Measurements from ENCODE around the gene MS4A7.

DNA sequence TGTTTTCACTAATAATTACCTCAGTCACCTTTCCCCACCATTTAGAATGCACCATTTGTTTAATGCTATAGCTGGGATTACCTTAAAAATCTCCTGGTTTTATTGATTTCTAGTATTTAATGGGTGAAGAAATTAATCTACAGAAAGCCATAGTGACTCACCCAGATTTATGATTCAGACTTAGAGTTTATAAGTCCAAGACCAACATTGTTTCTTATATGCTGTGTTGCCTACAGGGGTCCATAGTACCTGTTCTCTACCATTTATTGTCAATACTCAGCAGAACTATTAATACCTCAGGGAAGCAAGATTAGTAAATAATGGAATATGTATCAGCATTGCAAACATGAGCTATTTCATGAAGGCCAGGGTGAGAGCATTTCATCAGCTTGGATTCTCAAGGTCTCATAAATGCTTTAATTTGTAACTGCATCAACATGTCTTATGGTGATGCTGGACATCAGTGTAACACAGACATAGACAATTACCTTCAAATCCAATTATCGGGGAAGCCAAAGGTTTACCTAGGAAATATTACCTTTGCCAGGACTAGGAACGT lies 8.0 kb upstream of the MS4A7 start:
- no peak for TF ChIP-seq POLR2AphosphoS5 (IDR thresholded peaks at IDR 0.05; ENCODE audit: low read depth, low read length)
- TF ChIP-seq TAF1 (IDR thresholded peaks at IDR 0.05; ENCODE audit: borderline replicate concordance, insufficient read depth, low read length), result no peak
- TF ChIP-seq, protein P1, sequence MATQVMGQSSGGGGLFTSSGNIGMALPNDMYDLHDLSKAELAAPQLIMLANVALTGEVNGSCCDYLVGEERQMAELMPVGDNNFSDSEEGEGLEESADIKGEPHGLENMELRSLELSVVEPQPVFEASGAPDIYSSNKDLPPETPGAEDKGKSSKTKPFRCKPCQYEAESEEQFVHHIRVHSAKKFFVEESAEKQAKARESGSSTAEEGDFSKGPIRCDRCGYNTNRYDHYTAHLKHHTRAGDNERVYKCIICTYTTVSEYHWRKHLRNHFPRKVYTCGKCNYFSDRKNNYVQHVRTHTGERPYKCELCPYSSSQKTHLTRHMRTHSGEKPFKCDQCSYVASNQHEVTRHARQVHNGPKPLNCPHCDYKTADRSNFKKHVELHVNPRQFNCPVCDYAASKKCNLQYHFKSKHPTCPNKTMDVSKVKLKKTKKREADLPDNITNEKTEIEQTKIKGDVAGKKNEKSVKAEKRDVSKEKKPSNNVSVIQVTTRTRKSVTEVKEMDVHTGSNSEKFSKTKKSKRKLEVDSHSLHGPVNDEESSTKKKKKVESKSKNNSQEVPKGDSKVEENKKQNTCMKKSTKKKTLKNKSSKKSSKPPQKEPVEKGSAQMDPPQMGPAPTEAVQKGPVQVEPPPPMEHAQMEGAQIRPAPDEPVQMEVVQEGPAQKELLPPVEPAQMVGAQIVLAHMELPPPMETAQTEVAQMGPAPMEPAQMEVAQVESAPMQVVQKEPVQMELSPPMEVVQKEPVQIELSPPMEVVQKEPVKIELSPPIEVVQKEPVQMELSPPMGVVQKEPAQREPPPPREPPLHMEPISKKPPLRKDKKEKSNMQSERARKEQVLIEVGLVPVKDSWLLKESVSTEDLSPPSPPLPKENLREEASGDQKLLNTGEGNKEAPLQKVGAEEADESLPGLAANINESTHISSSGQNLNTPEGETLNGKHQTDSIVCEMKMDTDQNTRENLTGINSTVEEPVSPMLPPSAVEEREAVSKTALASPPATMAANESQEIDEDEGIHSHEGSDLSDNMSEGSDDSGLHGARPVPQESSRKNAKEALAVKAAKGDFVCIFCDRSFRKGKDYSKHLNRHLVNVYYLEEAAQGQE (IDR thresholded peaks at IDR 0.05; ENCODE audit: insufficient read depth in 1 of 2, low read depth in 2 of 2, low read length in 2 of 2), result no peak

Measured in PFSK-1 (cell line).